ENCODE data around the gene PLXNA4.
A peak's percentile ranks its signal among the peaks of the same experiment; 100 is the strongest.

Gene PLXNA4

GRCh38 chr7:132520591-132521280 is 55.5 kb downstream of the PLXNA4 start:
- DNase-seq (ENCODE audit: insufficient read length, low spot score) (no peak), FAIRE-seq (no peak)
- no peak for TF ChIP-seq POLR2A (IDR thresholded peaks at IDR 0.05; ENCODE audit: low read depth, low read length)

DNA sequence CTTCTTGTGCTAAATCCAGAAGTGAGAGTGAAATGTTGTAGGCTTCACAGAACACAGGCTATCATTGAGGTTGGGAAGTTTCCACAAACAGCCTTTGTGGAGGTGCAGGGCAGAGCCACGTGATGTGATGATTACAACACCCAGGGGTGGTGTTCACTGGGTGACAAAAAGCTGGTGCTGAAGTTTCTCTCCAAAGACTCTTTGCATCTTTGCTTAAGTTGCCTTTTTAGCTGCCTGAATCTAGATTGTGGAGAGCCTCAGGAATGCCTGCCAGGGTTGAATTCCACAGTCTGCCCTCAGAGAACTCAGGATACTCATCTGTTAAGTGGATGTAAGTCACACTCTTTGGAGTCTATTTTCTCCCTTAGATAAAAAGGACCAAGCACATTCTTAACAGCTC is 56.3 kb downstream of the PLXNA4 start:
- FAIRE-seq = no peak
- no peak for DNase-seq (ENCODE audit: insufficient read length, low spot score)
- no peak for TF ChIP-seq POLR2A (IDR thresholded peaks at IDR 0.05; ENCODE audit: low read depth, low read length)

DNA sequence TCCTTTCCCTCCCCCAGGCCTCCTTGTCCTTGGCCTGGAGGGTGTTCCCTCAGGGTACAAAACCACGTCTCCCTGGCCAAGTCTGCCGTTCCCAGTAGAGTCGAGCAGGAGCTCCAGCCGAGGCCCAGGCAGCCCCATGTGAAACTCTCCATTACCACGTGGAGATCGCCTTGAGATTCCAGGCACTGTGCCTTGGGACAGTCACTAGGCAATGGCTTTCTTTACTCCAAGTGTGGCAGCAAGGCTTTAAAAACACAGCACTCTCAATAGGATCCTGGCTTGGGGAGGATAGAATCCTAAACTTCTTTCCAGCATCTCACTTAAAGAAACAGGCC is 57.5 kb downstream of the PLXNA4 start:
- no peak for TF ChIP-seq POLR2A (IDR thresholded peaks at IDR 0.05; ENCODE audit: low read depth, low read length)
- FAIRE-seq = no peak
- DNase-seq (ENCODE audit: insufficient read length, low spot score) = no peak

DNA sequence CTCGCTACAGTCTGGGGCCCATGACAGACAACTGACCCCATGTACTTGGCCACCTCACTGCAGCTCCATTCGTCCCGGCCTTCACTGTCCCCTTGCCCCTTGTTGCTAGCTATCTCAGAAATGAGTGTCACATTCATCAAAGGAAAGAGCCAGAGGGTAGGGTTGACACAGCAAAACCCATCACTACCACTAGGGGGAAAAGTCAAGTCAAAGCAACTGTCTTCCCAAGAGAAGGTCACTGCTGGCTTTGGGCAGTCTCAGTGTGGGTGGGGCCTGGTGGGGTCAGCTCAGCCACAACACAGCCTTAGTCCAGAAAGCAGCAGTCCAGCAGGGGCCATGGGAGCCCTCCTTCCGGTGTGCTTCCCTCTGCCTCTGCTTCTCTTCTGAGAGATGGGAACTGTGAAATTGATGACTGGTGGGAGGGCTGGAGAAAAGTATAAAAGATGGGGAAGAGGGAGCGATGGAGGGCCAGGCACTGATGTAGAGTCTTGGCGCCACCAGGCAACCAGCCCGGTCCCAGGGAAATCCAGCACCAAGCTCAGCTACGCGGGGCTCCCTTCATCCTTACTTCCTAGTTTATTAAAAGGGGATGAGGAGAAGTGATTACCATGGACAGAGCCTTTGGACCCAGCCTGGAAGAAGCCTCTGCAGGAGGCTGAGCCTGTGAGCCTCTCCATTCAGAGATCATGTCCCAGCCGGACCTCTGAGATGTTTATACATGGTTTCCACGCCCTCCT is 58.0 kb downstream of the PLXNA4 start:
- FAIRE-seq (no peak), DNase-seq (ENCODE audit: insufficient read length, low spot score) (peak; percentile 35)
- TF ChIP-seq POLR2A (IDR thresholded peaks at IDR 0.05; ENCODE audit: low read depth, low read length) = no peak

DNA sequence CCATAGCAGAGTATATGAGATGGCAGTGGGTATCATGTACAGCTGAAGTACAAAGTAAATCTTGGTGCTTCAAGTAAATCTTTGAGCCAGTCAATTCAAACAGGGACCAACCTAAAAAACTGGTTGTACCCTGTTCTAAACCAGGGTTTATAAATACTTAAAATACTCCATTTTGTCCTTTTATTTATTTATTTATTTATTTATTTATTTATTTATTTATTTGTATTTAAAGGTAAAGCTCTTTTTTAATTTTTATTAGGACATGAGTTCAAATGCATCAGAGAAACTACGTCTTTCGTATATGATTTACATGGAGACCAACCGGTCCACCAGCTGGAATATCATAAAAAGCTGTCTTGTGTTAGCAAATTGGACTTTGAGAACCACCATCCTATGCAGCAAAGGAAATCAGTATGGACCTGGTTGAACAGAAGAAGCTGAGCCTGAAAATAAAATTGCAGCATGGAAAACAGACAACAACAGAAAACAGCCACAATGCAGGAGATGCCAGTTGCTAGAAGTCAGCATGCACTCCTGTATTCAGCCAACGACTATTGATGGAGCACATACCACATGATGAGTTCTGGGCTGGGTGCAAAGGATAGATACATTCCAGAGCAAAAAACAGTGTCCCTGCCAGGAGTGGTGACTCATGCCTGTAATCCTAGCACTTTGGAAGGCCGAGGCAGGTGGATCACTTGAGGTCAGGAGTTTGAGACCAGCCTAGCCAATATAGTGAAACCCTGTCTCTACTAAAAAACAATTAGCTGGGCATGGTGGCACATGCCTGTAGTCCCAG is 60.0 kb downstream of the PLXNA4 start:
- no peak for TF ChIP-seq POLR2A (IDR thresholded peaks at IDR 0.05; ENCODE audit: low read depth, low read length)
- DNase-seq (ENCODE audit: insufficient read length, low spot score) (peak; percentile 22), FAIRE-seq (no peak)

- TF ChIP-seq POLR2A (IDR thresholded peaks at IDR 0.05; ENCODE audit: low read depth, low read length) = no peak
- DNase-seq (ENCODE audit: insufficient read length, low spot score) = no peak
- FAIRE-seq = no peak
Observed at GRCh38 chr7:132515181-132515580, 61.1 kb downstream of the PLXNA4 start.

DNA sequence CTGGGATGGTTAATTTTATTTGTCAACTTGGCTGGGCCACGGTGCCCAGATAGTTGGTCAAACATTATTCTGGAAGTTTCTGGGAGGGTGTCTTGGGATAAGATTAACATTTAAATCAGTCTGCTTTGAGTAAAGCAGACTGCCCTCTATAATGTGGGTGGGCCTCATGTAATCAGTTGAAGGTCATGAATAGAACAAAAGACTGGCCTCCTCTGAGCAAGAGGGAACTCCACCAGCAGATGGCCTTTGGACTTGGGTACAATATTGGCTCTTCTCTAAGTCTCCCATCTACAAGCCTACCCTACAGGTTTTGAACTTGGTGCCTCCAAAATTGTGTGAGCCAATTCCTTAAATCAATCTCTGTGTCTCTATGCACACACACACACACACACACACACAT is 61.8 kb downstream of the PLXNA4 start:
- FAIRE-seq (no peak), DNase-seq (ENCODE audit: insufficient read length, low spot score) (no peak)
- TF ChIP-seq POLR2A (IDR thresholded peaks at IDR 0.05; ENCODE audit: low read depth, low read length) = no peak

DNA sequence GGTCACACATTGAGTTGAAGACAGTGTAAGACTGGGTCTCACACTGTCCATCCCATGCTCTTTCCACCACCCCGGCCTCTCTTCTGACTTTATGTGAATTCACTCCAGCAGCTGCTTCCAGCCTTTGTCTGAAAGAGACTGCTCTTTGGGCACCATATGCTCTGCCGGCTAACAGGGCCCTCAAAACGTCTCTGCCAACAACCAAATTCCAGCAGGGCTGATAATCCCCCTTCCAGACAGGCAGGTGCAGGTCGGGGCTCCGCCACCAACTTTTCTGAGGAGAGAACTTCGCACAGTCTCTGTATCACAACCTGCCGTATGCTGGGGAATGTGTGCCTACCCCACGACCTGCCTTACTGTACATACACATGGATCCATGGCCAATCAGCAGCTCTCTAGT is 64.3 kb downstream of the PLXNA4 start:
- FAIRE-seq (no peak), DNase-seq (ENCODE audit: insufficient read length, low spot score) (no peak)
- no peak for TF ChIP-seq POLR2A (IDR thresholded peaks at IDR 0.05; ENCODE audit: low read depth, low read length)

- DNase-seq (ENCODE audit: insufficient read length, low spot score) = no peak
- FAIRE-seq = no peak
- TF ChIP-seq POLR2A (IDR thresholded peaks at IDR 0.05; ENCODE audit: low read depth, low read length) = no peak
Observed at GRCh38 chr7:132511387-132511786, 64.9 kb downstream of the PLXNA4 start.

- DNase-seq (ENCODE audit: insufficient read length, low spot score) = no peak
- no peak for TF ChIP-seq POLR2A (IDR thresholded peaks at IDR 0.05; ENCODE audit: low read depth, low read length)
- FAIRE-seq = no peak
Observed at GRCh38 chr7:132509643-132510042, 66.6 kb downstream of the PLXNA4 start.

DNA sequence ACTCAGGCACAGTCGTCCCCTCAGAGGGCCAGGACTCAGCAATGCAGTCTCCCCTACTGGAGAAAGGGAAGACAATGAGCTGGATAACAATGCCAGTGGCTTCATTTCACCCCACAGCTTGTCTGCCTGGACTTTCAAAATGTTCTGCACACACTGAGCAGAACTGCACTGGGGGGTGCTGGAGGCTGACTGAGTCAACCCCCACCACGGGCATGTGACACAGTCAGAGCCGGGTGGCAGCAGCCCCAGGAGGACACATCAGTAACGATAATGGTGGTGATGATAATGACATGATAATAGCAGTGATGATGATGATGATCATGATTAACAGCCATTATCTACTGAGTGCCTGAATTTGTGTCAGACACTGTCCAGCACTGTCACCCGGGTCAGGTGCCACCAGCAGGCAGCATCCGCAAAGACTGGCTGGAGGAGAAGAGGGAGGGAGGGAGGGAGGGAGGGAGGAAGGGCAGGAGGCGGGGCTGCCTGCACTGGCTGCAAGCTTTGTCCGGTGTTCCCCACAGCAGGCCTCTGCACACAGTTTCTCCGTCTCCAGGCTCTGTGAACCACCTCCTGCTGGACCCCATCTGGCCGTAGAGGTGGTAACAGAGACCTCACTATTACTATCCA is 67.4 kb downstream of the PLXNA4 start:
- DNase-seq (ENCODE audit: insufficient read length, low spot score) = no peak
- no peak for FAIRE-seq

DNA sequence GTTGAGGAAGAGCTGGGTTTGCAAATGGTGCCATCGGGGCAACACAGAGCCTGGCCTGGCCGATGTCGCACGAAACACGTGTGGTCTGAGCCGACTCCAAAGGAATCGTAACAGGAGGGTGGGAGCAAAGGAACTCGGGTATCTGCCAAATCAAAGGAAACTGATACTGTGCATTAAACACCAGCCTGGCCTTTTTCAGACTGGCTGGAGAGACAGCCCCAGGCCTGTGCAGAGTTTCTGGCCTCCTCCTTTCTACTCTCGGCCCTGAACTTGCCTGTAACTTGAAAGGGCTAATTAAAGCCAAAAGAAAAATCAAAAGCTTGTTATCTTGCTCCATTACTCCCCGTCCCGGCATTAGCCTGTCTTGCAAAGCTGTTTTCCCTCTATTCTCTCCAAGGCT is 71.4 kb downstream of the PLXNA4 start:
- DNase-seq (ENCODE audit: insufficient read length, low spot score) (no peak), FAIRE-seq (no peak)
- no peak for TF ChIP-seq POLR2A (IDR thresholded peaks at IDR 0.05; ENCODE audit: low read depth, low read length)

More for the DNA sequence above, 67.4 kb downstream of the PLXNA4 start:
- no peak for TF ChIP-seq POLR2A (IDR thresholded peaks at IDR 0.05; ENCODE audit: low read depth, low read length)

DNA sequence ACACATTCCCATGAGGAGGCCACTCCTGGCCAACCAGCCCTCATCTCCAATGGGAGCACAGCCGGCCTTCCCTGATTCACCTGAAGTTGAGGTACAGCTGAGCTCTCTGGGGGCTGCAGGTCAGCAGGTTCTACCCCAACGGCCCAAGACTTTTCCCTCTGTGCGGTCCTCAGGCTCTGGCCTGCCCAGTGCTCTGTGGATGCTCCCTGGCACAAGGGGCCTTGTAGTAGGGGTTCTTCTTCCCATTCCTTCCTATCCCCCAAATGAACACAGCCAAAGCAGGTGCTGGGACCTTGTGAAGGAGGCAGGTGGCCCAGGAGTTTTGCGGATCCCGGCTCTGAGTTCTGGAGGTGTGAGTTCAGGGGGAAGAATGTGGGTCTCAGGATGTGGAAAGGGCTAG is 72.2 kb downstream of the PLXNA4 start:
- no peak for FAIRE-seq
- DNase-seq (ENCODE audit: insufficient read length, low spot score) = no peak
- TF ChIP-seq POLR2A (IDR thresholded peaks at IDR 0.05; ENCODE audit: low read depth, low read length) = no peak

DNA sequence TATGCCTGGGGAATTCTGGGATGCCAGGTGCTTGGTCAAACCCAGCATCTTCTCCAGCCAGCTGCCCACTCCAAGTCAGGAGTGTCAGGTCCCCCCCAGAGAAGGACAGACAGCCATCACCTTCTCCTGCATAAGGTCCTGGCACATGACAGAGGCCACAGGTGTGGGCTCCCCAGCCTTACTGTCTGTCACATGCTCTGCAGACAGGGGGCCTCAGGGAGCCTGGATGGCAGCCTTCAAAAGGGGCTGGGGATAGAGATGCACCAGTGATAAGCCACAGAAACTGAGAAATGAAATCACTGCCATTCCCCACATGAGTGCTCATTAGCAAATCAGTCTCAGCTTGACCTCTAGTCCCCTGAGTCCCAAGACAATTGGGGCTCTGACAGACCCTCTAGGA is 72.9 kb downstream of the PLXNA4 start:
- no peak for TF ChIP-seq POLR2A (IDR thresholded peaks at IDR 0.05; ENCODE audit: low read depth, low read length)
- no peak for DNase-seq (ENCODE audit: insufficient read length, low spot score)
- no peak for FAIRE-seq

All from H54 (cell line).